Measurements from ENCODE around the gene CCDC12. TPM values are rescaled to one million over a fixed set of nuclear protein-coding genes. Genes with fewer than 3 reads are reported as not detected.

The CCDC12 gene
- total and polyA plus RNA-seq, 2 of the 13 experiments (the other 11 are each of a cell fraction or from before 2014, with no cell fraction given), result 30.1 to 49.5 TPM

DNA sequence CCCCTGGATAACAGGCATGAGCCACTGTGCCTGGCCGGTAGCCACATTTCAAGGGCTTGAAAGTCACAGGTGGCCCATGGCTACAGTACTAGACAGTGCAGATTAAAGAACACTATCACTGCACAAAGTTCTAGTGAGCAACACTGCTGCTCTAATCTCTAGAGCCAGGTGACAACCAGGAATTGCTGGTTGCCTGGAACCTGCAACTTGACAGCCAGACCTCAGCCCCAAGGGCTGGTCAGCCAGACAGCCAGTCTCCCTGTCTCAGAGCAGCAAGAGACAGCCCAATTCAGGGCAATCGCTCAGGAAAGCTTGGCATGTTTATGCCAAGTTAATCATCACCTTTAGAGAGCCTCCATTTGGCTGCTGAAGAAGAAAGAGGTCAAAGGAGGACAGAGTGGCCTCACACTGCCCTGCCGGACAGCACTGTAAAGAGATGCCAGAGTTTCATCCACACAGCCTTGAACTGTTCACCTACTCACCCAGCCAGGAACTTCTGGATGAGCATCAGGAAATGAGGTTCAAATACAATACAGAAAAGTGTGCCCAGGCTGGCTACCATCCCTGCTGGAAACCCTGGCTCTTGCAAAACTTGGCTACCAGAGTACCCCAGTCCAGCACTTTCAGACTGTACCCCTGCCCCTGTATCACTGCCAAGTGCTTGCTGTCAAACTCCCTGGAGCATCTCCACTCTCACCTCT lies 6.0 kb downstream of the CCDC12 start (continued):
- TF ChIP-seq KLF15 (CRISPR knock-in tag; IDR thresholded peaks at IDR 0.05; ENCODE audit: borderline replicate concordance) (no peak), MIER2 (CRISPR knock-in tag; IDR thresholded peaks at IDR 0.05) (peak; percentile 29; the same call in 1 of the 2 replicates), ZNF510 (CRISPR knock-in tag; IDR thresholded peaks at IDR 0.05; ENCODE audit: low read depth) (no peak), HHEX (CRISPR knock-in tag; IDR thresholded peaks at IDR 0.05) (no peak), ZNF547 (CRISPR knock-in tag; IDR thresholded peaks at IDR 0.05) (no peak), ZBTB38 (CRISPR knock-in tag; IDR thresholded peaks at IDR 0.05) (peak; percentile 55; the same call in 1 of the 2 replicates)
- TF ChIP-seq, protein P1, sequence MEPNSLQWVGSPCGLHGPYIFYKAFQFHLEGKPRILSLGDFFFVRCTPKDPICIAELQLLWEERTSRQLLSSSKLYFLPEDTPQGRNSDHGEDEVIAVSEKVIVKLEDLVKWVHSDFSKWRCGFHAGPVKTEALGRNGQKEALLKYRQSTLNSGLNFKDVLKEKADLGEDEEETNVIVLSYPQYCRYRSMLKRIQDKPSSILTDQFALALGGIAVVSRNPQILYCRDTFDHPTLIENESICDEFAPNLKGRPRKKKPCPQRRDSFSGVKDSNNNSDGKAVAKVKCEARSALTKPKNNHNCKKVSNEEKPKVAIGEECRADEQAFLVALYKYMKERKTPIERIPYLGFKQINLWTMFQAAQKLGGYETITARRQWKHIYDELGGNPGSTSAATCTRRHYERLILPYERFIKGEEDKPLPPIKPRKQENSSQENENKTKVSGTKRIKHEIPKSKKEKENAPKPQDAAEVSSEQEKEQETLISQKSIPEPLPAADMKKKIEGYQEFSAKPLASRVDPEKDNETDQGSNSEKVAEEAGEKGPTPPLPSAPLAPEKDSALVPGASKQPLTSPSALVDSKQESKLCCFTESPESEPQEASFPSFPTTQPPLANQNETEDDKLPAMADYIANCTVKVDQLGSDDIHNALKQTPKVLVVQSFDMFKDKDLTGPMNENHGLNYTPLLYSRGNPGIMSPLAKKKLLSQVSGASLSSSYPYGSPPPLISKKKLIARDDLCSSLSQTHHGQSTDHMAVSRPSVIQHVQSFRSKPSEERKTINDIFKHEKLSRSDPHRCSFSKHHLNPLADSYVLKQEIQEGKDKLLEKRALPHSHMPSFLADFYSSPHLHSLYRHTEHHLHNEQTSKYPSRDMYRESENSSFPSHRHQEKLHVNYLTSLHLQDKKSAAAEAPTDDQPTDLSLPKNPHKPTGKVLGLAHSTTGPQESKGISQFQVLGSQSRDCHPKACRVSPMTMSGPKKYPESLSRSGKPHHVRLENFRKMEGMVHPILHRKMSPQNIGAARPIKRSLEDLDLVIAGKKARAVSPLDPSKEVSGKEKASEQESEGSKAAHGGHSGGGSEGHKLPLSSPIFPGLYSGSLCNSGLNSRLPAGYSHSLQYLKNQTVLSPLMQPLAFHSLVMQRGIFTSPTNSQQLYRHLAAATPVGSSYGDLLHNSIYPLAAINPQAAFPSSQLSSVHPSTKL (CRISPR knock-in tag; IDR thresholded peaks at IDR 0.05), result peak; percentile 92
- TF ChIP-seq, protein P2, sequence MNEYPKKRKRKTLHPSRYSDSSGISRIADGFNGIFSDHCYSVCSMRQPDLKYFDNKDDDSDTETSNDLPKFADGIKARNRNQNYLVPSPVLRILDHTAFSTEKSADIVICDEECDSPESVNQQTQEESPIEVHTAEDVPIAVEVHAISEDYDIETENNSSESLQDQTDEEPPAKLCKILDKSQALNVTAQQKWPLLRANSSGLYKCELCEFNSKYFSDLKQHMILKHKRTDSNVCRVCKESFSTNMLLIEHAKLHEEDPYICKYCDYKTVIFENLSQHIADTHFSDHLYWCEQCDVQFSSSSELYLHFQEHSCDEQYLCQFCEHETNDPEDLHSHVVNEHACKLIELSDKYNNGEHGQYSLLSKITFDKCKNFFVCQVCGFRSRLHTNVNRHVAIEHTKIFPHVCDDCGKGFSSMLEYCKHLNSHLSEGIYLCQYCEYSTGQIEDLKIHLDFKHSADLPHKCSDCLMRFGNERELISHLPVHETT (CRISPR knock-in tag; conservative IDR thresholded peaks at IDR 0.05), result no peak
- TF ChIP-seq, protein P3, sequence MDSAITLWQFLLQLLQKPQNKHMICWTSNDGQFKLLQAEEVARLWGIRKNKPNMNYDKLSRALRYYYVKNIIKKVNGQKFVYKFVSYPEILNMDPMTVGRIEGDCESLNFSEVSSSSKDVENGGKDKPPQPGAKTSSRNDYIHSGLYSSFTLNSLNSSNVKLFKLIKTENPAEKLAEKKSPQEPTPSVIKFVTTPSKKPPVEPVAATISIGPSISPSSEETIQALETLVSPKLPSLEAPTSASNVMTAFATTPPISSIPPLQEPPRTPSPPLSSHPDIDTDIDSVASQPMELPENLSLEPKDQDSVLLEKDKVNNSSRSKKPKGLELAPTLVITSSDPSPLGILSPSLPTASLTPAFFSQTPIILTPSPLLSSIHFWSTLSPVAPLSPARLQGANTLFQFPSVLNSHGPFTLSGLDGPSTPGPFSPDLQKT (CRISPR knock-in tag; IDR thresholded peaks at IDR 0.05; ENCODE audit: borderline replicate concordance), result no peak
- TF ChIP-seq, protein P4, sequence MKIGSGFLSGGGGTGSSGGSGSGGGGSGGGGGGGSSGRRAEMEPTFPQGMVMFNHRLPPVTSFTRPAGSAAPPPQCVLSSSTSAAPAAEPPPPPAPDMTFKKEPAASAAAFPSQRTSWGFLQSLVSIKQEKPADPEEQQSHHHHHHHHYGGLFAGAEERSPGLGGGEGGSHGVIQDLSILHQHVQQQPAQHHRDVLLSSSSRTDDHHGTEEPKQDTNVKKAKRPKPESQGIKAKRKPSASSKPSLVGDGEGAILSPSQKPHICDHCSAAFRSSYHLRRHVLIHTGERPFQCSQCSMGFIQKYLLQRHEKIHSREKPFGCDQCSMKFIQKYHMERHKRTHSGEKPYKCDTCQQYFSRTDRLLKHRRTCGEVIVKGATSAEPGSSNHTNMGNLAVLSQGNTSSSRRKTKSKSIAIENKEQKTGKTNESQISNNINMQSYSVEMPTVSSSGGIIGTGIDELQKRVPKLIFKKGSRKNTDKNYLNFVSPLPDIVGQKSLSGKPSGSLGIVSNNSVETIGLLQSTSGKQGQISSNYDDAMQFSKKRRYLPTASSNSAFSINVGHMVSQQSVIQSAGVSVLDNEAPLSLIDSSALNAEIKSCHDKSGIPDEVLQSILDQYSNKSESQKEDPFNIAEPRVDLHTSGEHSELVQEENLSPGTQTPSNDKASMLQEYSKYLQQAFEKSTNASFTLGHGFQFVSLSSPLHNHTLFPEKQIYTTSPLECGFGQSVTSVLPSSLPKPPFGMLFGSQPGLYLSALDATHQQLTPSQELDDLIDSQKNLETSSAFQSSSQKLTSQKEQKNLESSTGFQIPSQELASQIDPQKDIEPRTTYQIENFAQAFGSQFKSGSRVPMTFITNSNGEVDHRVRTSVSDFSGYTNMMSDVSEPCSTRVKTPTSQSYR (CRISPR knock-in tag; IDR thresholded peaks at IDR 0.05; ENCODE audit: borderline replicate concordance), result no peak; the same call in 1 of the 2 replicates
- TF ChIP-seq, protein P5, sequence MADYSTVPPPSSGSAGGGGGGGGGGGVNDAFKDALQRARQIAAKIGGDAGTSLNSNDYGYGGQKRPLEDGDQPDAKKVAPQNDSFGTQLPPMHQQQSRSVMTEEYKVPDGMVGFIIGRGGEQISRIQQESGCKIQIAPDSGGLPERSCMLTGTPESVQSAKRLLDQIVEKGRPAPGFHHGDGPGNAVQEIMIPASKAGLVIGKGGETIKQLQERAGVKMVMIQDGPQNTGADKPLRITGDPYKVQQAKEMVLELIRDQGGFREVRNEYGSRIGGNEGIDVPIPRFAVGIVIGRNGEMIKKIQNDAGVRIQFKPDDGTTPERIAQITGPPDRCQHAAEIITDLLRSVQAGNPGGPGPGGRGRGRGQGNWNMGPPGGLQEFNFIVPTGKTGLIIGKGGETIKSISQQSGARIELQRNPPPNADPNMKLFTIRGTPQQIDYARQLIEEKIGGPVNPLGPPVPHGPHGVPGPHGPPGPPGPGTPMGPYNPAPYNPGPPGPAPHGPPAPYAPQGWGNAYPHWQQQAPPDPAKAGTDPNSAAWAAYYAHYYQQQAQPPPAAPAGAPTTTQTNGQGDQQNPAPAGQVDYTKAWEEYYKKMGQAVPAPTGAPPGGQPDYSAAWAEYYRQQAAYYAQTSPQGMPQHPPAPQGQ (CRISPR knock-in tag; IDR thresholded peaks at IDR 0.05; ENCODE audit: borderline replicate concordance), result no peak
- TF ChIP-seq, protein P6, sequence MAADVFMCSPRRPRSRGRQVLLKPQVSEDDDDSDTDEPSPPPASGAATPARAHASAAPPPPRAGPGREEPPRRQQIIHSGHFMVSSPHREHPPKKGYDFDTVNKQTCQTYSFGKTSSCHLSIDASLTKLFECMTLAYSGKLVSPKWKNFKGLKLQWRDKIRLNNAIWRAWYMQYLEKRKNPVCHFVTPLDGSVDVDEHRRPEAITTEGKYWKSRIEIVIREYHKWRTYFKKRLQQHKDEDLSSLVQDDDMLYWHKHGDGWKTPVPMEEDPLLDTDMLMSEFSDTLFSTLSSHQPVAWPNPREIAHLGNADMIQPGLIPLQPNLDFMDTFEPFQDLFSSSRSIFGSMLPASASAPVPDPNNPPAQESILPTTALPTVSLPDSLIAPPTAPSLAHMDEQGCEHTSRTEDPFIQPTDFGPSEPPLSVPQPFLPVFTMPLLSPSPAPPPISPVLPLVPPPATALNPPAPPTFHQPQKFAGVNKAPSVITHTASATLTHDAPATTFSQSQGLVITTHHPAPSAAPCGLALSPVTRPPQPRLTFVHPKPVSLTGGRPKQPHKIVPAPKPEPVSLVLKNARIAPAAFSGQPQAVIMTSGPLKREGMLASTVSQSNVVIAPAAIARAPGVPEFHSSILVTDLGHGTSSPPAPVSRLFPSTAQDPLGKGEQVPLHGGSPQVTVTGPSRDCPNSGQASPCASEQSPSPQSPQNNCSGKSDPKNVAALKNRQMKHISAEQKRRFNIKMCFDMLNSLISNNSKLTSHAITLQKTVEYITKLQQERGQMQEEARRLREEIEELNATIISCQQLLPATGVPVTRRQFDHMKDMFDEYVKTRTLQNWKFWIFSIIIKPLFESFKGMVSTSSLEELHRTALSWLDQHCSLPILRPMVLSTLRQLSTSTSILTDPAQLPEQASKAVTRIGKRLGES (CRISPR knock-in tag; IDR thresholded peaks at IDR 0.05; ENCODE audit: borderline replicate concordance), result no peak
- TF ChIP-seq, protein P7, sequence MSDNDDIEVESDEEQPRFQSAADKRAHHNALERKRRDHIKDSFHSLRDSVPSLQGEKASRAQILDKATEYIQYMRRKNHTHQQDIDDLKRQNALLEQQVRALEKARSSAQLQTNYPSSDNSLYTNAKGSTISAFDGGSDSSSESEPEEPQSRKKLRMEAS (IDR thresholded peaks at IDR 0.05), result peak; percentile 41; the same call in 1 of the 2 replicates
